Measurements from ENCODE around the gene EFNB1.

EFNB1 gene

GRCh38 chrX:68830419-68831404 lies 1.9 kb downstream of the EFNB1 start:
- Histone ChIP-seq H3K4me1 (ENCODE audit: control insufficient read depth, insufficient read depth, low read length) (peaks cover 5% of the 10 kb centered on the region), H3K9ac (ENCODE audit: low read depth, low read length) (no peak overlapping the region), H3K4me3 (ENCODE audit: low read depth, low read length) (peak overlapping the region; percentile 52)

GRCh38 chrX:68831405-68832100 lies 2.7 kb downstream of the EFNB1 start:
- H3K27me3 ChIP-seq (ENCODE audit: control insufficient read depth, insufficient read depth, low read length), result peaks cover 83% of the 10 kb centered on the region
- peaks cover 5% of the 10 kb centered on the region for H3K4me1 ChIP-seq (ENCODE audit: control insufficient read depth, insufficient read depth, low read length)
- H3K9me3 ChIP-seq (ENCODE audit: control insufficient read depth, insufficient read depth, low read length), result peaks cover 3% of the 10 kb centered on the region
- no peak overlapping the region for H3K9ac ChIP-seq (ENCODE audit: low read depth, low read length)
- H3K36me3 ChIP-seq (ENCODE audit: control insufficient read depth, insufficient read depth, low read length), result no peaks in the 10 kb centered on the region
- H3K4me3 ChIP-seq (ENCODE audit: low read depth, low read length), result peak overlapping the region; percentile 27

More at GRCh38 chrX:68830419-68831404, 1.9 kb downstream of the EFNB1 start:
- peaks cover 3% of the 10 kb centered on the region for H3K9me3 ChIP-seq (ENCODE audit: control insufficient read depth, insufficient read depth, low read length)
- H3K36me3 ChIP-seq (ENCODE audit: control insufficient read depth, insufficient read depth, low read length), result no peaks in the 10 kb centered on the region
- peaks cover 83% of the 10 kb centered on the region for H3K27me3 ChIP-seq (ENCODE audit: control insufficient read depth, insufficient read depth, low read length)

- Histone ChIP-seq H3K27me3 (ENCODE audit: control insufficient read depth, insufficient read depth, low read length) (peaks cover 83% of the 10 kb centered on the region), H3K4me1 (ENCODE audit: control insufficient read depth, insufficient read depth, low read length) (peaks cover 5% of the 10 kb centered on the region), H3K9me3 (ENCODE audit: control insufficient read depth, insufficient read depth, low read length) (peaks cover 3% of the 10 kb centered on the region), H3K36me3 (ENCODE audit: control insufficient read depth, insufficient read depth, low read length) (no peaks in the 10 kb centered on the region), H3K4me3 (ENCODE audit: low read depth, low read length) (peak overlapping the region; percentile 27), H3K9ac (ENCODE audit: low read depth, low read length) (no peak overlapping the region)
Observed at GRCh38 chrX:68832101-68832416, 3.2 kb downstream of the EFNB1 start.

GRCh38 chrX:68832516-68833447 lies 4.0 kb downstream of the EFNB1 start:
- Histone ChIP-seq H3K36me3 (ENCODE audit: control insufficient read depth, insufficient read depth, low read length) (no peaks in the 10 kb centered on the region), H3K9ac (ENCODE audit: low read depth, low read length) (no peak overlapping the region)

GRCh38 chrX:68833448-68833805 lies 4.6 kb downstream of the EFNB1 start:
- Histone ChIP-seq H3K9ac (ENCODE audit: low read depth, low read length) (no peak overlapping the region), H3K36me3 (ENCODE audit: control insufficient read depth, insufficient read depth, low read length) (no peaks in the 10 kb centered on the region), H3K9me3 (ENCODE audit: control insufficient read depth, insufficient read depth, low read length) (peaks cover 3% of the 10 kb centered on the region), H3K27me3 (ENCODE audit: control insufficient read depth, insufficient read depth, low read length) (peaks cover 84% of the 10 kb centered on the region), H3K4me3 (ENCODE audit: low read depth, low read length) (no peak overlapping the region), H3K4me1 (ENCODE audit: control insufficient read depth, insufficient read depth, low read length) (peaks cover 5% of the 10 kb centered on the region)

More at GRCh38 chrX:68832516-68833447, 4.0 kb downstream of the EFNB1 start:
- Histone ChIP-seq H3K4me1 (ENCODE audit: control insufficient read depth, insufficient read depth, low read length) (peaks cover 5% of the 10 kb centered on the region), H3K4me3 (ENCODE audit: low read depth, low read length) (no peak overlapping the region), H3K27me3 (ENCODE audit: control insufficient read depth, insufficient read depth, low read length) (peaks cover 84% of the 10 kb centered on the region), H3K9me3 (ENCODE audit: control insufficient read depth, insufficient read depth, low read length) (peaks cover 3% of the 10 kb centered on the region)

GRCh38 chrX:68833855-68834331 lies 5.1 kb downstream of the EFNB1 start:
- H3K4me1 ChIP-seq (ENCODE audit: control insufficient read depth, insufficient read depth, low read length), result peaks cover 5% of the 10 kb centered on the region
- no peak overlapping the region for H3K4me3 ChIP-seq (ENCODE audit: low read depth, low read length)
- H3K36me3 ChIP-seq (ENCODE audit: control insufficient read depth, insufficient read depth, low read length), result no peaks in the 10 kb centered on the region
- peaks cover 84% of the 10 kb centered on the region for H3K27me3 ChIP-seq (ENCODE audit: control insufficient read depth, insufficient read depth, low read length)
- H3K9me3 ChIP-seq (ENCODE audit: control insufficient read depth, insufficient read depth, low read length), result peaks cover 3% of the 10 kb centered on the region
- no peak overlapping the region for H3K9ac ChIP-seq (ENCODE audit: low read depth, low read length)

- peaks cover 80% of the 10 kb centered on the region for H3K27me3 ChIP-seq (ENCODE audit: control insufficient read depth, insufficient read depth, low read length)
- H3K4me1 ChIP-seq (ENCODE audit: control insufficient read depth, insufficient read depth, low read length), result peaks cover 5% of the 10 kb centered on the region
- no peak overlapping the region for H3K9ac ChIP-seq (ENCODE audit: low read depth, low read length)
- H3K36me3 ChIP-seq (ENCODE audit: control insufficient read depth, insufficient read depth, low read length), result no peaks in the 10 kb centered on the region
- no peak overlapping the region for H3K4me3 ChIP-seq (ENCODE audit: low read depth, low read length)
- peaks cover 3% of the 10 kb centered on the region for H3K9me3 ChIP-seq (ENCODE audit: control insufficient read depth, insufficient read depth, low read length)
Observed at GRCh38 chrX:68834371-68835103, 5.7 kb downstream of the EFNB1 start.

GRCh38 chrX:68835104-68835442 lies 6.3 kb downstream of the EFNB1 start:
- Histone ChIP-seq H3K4me1 (ENCODE audit: control insufficient read depth, insufficient read depth, low read length) (peaks cover 5% of the 10 kb centered on the region), H3K4me3 (ENCODE audit: low read depth, low read length) (no peak overlapping the region), H3K36me3 (ENCODE audit: control insufficient read depth, insufficient read depth, low read length) (no peaks in the 10 kb centered on the region), H3K9me3 (ENCODE audit: control insufficient read depth, insufficient read depth, low read length) (peaks cover 3% of the 10 kb centered on the region), H3K9ac (ENCODE audit: low read depth, low read length) (no peak overlapping the region), H3K27me3 (ENCODE audit: control insufficient read depth, insufficient read depth, low read length) (peaks cover 75% of the 10 kb centered on the region)

- H3K9ac ChIP-seq (ENCODE audit: low read depth, low read length), result no peak overlapping the region
- no peaks in the 10 kb centered on the region for H3K36me3 ChIP-seq (ENCODE audit: control insufficient read depth, insufficient read depth, low read length)
- H3K4me3 ChIP-seq (ENCODE audit: low read depth, low read length), result no peak overlapping the region
- H3K4me1 ChIP-seq (ENCODE audit: control insufficient read depth, insufficient read depth, low read length), result peaks cover 5% of the 10 kb centered on the region
- H3K9me3 ChIP-seq (ENCODE audit: control insufficient read depth, insufficient read depth, low read length), result peaks cover 3% of the 10 kb centered on the region
- H3K27me3 ChIP-seq (ENCODE audit: control insufficient read depth, insufficient read depth, low read length), result peaks cover 71% of the 10 kb centered on the region
Observed at GRCh38 chrX:68835468-68835867, 6.6 kb downstream of the EFNB1 start.

- Histone ChIP-seq H3K4me1 (ENCODE audit: control insufficient read depth, insufficient read depth, low read length) (no peaks in the 10 kb centered on the region), H3K9me3 (ENCODE audit: control insufficient read depth, insufficient read depth, low read length) (peaks cover 3% of the 10 kb centered on the region), H3K4me3 (ENCODE audit: low read depth, low read length) (no peak overlapping the region), H3K36me3 (ENCODE audit: control insufficient read depth, insufficient read depth, low read length) (no peaks in the 10 kb centered on the region), H3K9ac (ENCODE audit: low read depth, low read length) (no peak overlapping the region), H3K27me3 (ENCODE audit: control insufficient read depth, insufficient read depth, low read length) (peaks cover 55% of the 10 kb centered on the region)
Observed at GRCh38 chrX:68837119-68837518, 8.3 kb downstream of the EFNB1 start.

- Histone ChIP-seq H3K27me3 (ENCODE audit: control insufficient read depth, insufficient read depth, low read length) (peaks cover 41% of the 10 kb centered on the region), H3K4me3 (ENCODE audit: low read depth, low read length) (no peak overlapping the region), H3K9ac (ENCODE audit: low read depth, low read length) (no peak overlapping the region), H3K4me1 (ENCODE audit: control insufficient read depth, insufficient read depth, low read length) (no peaks in the 10 kb centered on the region), H3K36me3 (ENCODE audit: control insufficient read depth, insufficient read depth, low read length) (no peaks in the 10 kb centered on the region), H3K9me3 (ENCODE audit: control insufficient read depth, insufficient read depth, low read length) (peaks cover 3% of the 10 kb centered on the region)
Observed at GRCh38 chrX:68838571-68838910, 9.7 kb downstream of the EFNB1 start.
